Measurements from ENCODE around the gene LHX6. TPM values are rescaled to one million over a fixed set of nuclear protein-coding genes. Genes with fewer than 3 reads are reported as not detected.

LHX6 gene
- total and polyA plus RNA-seq, 9 of the 15 experiments (the other 6 are each of a cell fraction or from before 2014, with no cell fraction given): 2.8 to 16.3 (median 7.9) TPM

GRCh38 chr9:122159026-122159924, 69.5 kb downstream of the LHX6 start, which contains the start of the genes MORN5 and NDUFA8 (continued):
- TF ChIP-seq AFF1 (IDR thresholded peaks at IDR 0.05; ENCODE audit: low read depth in 1 of 2, partially characterized antibody in 2 of 2) (no peak), MTA2 (IDR thresholded peaks at IDR 0.05; ENCODE audit: low read depth) (no peak; the same call in 1 of the 2 replicates), ZFP91 (CRISPR knock-in tag; IDR thresholded peaks at IDR 0.05) (peak; percentile 62), NR1H2 (CRISPR knock-in tag; IDR thresholded peaks at IDR 0.05) (0 out of 2 replicates have a peak, but pooled peaks have one; percentile 54), MCM7 (IDR thresholded peaks at IDR 0.05) (no peak), LCOR (CRISPR knock-in tag; IDR thresholded peaks at IDR 0.05) (0 out of 2 replicates have a peak, but pooled peaks have one; percentile 41), FIP1L1 (IDR thresholded peaks at IDR 0.05; ENCODE audit: low read depth, low read length, poor library complexity, severe bottlenecking) (peak; percentile 48), ILF3 (IDR thresholded peaks at IDR 0.05; ENCODE audit: borderline replicate concordance) (no peak), HINFP (tag; conservative IDR thresholded peaks at IDR 0.05; ENCODE audit: low read depth) (no peak), DDX20 (tag; IDR thresholded peaks at IDR 0.05; ENCODE audit: low read depth) (no peak), ZNF134 (CRISPR knock-in tag; conservative IDR thresholded peaks at IDR 0.05) (no peak), ZNF121 (CRISPR knock-in tag; conservative IDR thresholded peaks at IDR 0.05) (no peak; the same call in 1 of the 2 replicates), MIER1 (IDR thresholded peaks at IDR 0.05; ENCODE audit: low read depth) (no peak), HDAC3 (IDR thresholded peaks at IDR 0.05; ENCODE audit: borderline replicate concordance, partially characterized antibody) (no peak), PRPF4 (IDR thresholded peaks at IDR 0.05; ENCODE audit: insufficient read depth, low read depth, low read length, poor library complexity, severe bottlenecking) (no peak), XRCC3 (IDR thresholded peaks at IDR 0.05) (0 out of 2 replicates have a peak, but pooled peaks have one; percentile 18), ZNF232 (CRISPR knock-in tag; IDR thresholded peaks at IDR 0.05) (0 out of 2 replicates have a peak, but pooled peaks have one; percentile 29)

Data from K562 (cell line).